Duodenal mucosa (tissue), 2 donors: ENCODE data around the gene HMGCS1.
"Not testable (repeated sequence)": the region's sequence is repeated elsewhere in the genome, so short reads cannot be mapped to it uniquely, and the experiment has no call there.

ENCODE experiments used
- H3K27ac ChIP-seq: one replicate; pipeline ENCODE4 v1.7.0; 2013; ENCODE audit warnings: low read depth, low read length
- H3K27me3 ChIP-seq, 2 donors: one replicate each; pipeline ENCODE4 v1.7.0; 2013; ENCODE audit warnings: low read length in 2 of 2, control low read depth in 1 of 2; ENCODE audit not compliant: insufficient read depth in 2 of 2, control insufficient read depth in 1 of 2
- H3K36me3 ChIP-seq, 2 donors: one replicate each; pipeline ENCODE4 v1.7.0; 2013; ENCODE audit warnings: low read length in 2 of 2, control low read depth in 1 of 2; ENCODE audit not compliant: insufficient read depth in 2 of 2, control insufficient read depth in 1 of 2
- H3K4me1 ChIP-seq, 2 donors: one replicate each; pipeline ENCODE4 v1.7.0; 2013; ENCODE audit warnings: low read length in 2 of 2, control low read depth in 1 of 2; ENCODE audit not compliant: insufficient read depth in 2 of 2, control insufficient read depth in 1 of 2
- H3K4me3 ChIP-seq, 2 donors: one replicate each; pipeline ENCODE4 v1.7.0; 2013; ENCODE audit warnings: low read length in 2 of 2, low read depth in 1 of 2
- H3K9ac ChIP-seq, 2 donors: one replicate each; pipeline ENCODE4 v1.7.0; 2013; ENCODE audit warnings: low read length in 2 of 2, low read depth in 1 of 2
- H3K9me3 ChIP-seq, 2 donors: one replicate each; pipeline ENCODE4 v1.7.0; 2013; ENCODE audit warnings: low read length in 2 of 2, control low read depth in 1 of 2; ENCODE audit not compliant: control insufficient read depth in 1 of 2

HMGCS1 gene

DNA sequence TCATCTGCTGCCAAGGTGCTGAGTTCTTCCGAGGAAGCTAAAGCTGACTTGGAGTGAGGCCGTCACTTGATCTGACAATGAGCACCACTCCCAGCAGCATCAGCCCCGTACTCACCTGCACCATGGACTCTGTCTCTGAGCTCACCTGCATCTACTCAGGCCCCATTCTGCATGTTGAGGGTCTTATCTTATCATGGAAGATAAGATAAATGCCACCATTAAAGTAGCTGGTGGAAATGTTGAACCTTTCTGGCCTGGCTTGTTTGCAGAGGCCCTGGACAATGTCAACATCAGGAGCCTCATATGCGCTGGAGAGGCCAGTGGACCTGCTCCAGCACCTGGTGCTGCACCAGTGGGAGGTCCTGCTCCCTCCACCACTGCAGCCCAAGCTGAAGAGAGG is 35.0 kb upstream of the HMGCS1 start:
- H3K27me3 ChIP-seq, result no peaks in the 10 kb centered on the region
- no peaks in the 10 kb centered on the region for H3K4me1 ChIP-seq
- no peak overlapping the region for H3K4me3 ChIP-seq
- no peaks in the 10 kb centered on the region for H3K9me3 ChIP-seq
- H3K36me3 ChIP-seq, result no peaks in the 10 kb centered on the region
- no peak overlapping the region for H3K27ac ChIP-seq
- no peak overlapping the region for H3K9ac ChIP-seq

DNA sequence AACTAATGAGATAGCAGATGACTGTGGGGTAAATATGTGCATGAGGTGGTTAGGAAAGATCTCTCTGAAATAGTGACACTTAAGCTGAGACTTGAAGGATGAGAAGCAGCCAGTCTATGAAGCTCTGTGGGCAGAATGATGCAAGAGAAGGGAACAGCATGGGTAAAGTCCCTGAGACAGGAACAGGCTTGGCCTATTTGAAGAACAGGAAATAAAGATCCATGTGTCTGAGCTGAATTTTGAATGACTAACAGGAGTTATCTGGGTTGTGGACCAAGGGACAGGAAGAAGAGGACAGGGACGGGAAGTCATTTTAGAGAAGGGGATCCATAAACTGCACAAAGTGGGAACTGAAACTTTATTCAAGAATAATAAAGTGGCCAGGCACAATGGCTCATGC is 25.6 kb upstream of the HMGCS1 start:
- Histone ChIP-seq H3K9me3 (peaks cover 7 to 13% of the 10 kb centered on the region in 2 donors), H3K4me1 (no peaks in the 10 kb centered on the region), H3K36me3 (no peaks in the 10 kb centered on the region), H3K9ac (no peak overlapping the region), H3K4me3 (no peak overlapping the region), H3K27ac (no peak overlapping the region), H3K27me3 (no peaks in the 10 kb centered on the region)

DNA sequence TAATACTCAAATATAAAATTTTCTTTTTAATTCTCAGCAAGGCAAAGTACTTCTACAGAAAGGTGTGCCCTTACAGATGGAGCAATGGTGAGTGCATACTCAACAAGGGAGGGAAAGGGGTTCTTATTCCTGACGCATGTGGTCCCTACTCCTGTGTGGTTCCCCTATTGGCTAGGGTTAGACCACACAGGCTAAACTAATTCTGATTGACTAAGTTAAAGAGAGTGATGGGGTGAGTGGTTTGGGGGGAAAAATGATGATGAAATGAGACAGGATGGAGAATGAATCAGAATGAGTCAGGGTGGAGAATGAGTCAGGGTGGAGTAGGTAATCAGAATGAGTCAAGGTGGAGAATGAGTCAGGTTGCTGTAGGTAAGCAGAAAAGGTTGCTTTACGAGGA is 22.9 kb upstream of the HMGCS1 start:
- Histone ChIP-seq H3K27me3 (no peaks in the 10 kb centered on the region), H3K9me3 (peaks cover 7 to 13% of the 10 kb centered on the region in 2 donors), H3K27ac (no peak overlapping the region), H3K4me3 (no peak overlapping the region), H3K36me3 (no peaks in the 10 kb centered on the region), H3K9ac (no peak overlapping the region), H3K4me1 (no peaks in the 10 kb centered on the region)

DNA sequence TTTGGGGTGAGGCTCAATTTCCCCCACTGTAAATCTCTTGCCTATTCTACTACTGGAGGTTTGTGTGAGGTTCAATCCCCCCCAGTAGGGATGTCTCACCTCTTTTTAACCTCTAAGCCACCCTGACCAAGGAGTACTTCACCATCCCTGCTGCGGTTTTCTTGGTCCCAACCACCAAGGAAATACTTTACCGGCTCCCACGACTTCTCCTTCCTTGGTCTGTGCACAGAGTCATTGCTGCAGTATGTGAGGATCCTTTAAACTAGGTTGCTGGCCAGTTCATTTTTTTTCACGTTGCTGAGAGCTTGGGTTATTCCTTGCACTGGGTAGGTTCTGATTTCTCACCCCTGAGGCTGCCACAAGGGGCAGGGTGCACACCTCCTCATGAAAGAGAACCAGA is 22.5 kb upstream of the HMGCS1 start:
- no peak overlapping the region for H3K27ac ChIP-seq
- no peak overlapping the region for H3K4me3 ChIP-seq
- H3K4me1 ChIP-seq, result no peaks in the 10 kb centered on the region
- peaks cover 3 to 10% of the 10 kb centered on the region in 2 donors for H3K9me3 ChIP-seq
- H3K36me3 ChIP-seq, result no peaks in the 10 kb centered on the region
- H3K9ac ChIP-seq, result no peak overlapping the region
- H3K27me3 ChIP-seq, result no peaks in the 10 kb centered on the region

- Histone ChIP-seq H3K4me1 (no peaks in the 10 kb centered on the region), H3K9ac (no peak overlapping the region), H3K27ac (no peak overlapping the region), H3K36me3 (no peaks in the 10 kb centered on the region), H3K27me3 (no peaks in the 10 kb centered on the region), H3K4me3 (no peak overlapping the region), H3K9me3 (peaks cover 3 to 14% of the 10 kb centered on the region in 2 donors)
These were observed 19.2 kb upstream of the HMGCS1 start for GRCh38 chr5:43332401-43332800.

DNA sequence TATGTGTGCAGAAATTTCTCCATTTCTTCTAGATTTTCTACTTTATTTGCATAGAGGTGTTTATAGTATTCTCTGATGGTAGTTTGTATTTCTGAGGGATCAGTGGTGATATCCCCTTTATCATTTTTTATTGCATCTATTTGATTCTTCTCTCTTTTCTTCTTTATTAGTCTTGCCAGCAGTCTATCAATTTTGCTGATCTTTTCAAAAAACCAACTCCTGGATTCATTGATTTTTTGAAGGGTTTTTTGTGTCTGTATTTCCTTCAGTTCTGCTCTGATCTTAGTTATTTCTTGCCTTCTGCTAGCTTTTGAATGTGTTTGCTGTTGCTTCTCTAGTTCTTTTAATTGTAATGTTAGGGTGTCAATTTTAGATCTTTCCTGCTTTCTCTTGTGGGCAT is 12.4 kb upstream of the HMGCS1 start:
- H3K4me1 ChIP-seq, H3K36me3 ChIP-seq, H3K9me3 ChIP-seq, H3K27ac ChIP-seq, H3K9ac ChIP-seq, H3K4me3 ChIP-seq, H3K27me3 ChIP-seq: not testable (repeated sequence)

GRCh38 chr5:43323488-43323887 is 10.3 kb upstream of the HMGCS1 start:
- H3K27me3 ChIP-seq, H3K4me1 ChIP-seq, H3K9ac ChIP-seq, H3K4me3 ChIP-seq, H3K36me3 ChIP-seq, H3K9me3 ChIP-seq, H3K27ac ChIP-seq: not testable (repeated sequence)

DNA sequence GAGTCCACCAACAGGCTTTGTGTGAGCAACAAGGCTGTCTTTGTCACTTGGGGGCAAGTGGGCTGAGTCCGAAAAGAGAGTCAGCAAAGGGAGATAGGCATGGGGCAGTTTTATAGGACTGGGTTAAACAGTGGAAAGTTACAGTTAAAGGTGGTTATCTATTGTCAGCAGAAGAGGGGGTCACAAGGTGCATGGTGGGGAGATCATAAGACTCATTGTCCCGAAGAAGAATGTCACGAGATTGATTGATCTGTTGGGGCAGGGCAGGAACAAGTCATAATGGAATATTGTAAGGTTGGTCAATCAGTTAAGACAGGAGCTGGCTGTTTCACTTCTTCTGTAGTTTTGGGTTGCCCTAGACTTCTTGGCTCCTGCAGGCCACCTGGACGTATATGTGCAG is 7.6 kb upstream of the HMGCS1 start:
- no peak overlapping the region for H3K27ac ChIP-seq
- H3K4me3 ChIP-seq, result no peak overlapping the region
- H3K27me3 ChIP-seq, result no peaks in the 10 kb centered on the region
- H3K9ac ChIP-seq, result no peak overlapping the region
- no peaks in the 10 kb centered on the region for H3K4me1 ChIP-seq
- no peaks in the 10 kb centered on the region for H3K9me3 ChIP-seq
- no peaks in the 10 kb centered on the region for H3K36me3 ChIP-seq

- H3K27me3 ChIP-seq, result no peaks in the 10 kb centered on the region
- H3K4me1 ChIP-seq, result peaks cover 10 to 11% of the 10 kb centered on the region in 2 donors
- H3K27ac ChIP-seq, result no peak overlapping the region
- H3K36me3 ChIP-seq, result no peaks in the 10 kb centered on the region
- no peak overlapping the region for H3K4me3 ChIP-seq
- no peaks in the 10 kb centered on the region for H3K9me3 ChIP-seq
- H3K9ac ChIP-seq, result no peak overlapping the region
These were observed 3.2 kb upstream of the HMGCS1 start for GRCh38 chr5:43316421-43316820.

DNA sequence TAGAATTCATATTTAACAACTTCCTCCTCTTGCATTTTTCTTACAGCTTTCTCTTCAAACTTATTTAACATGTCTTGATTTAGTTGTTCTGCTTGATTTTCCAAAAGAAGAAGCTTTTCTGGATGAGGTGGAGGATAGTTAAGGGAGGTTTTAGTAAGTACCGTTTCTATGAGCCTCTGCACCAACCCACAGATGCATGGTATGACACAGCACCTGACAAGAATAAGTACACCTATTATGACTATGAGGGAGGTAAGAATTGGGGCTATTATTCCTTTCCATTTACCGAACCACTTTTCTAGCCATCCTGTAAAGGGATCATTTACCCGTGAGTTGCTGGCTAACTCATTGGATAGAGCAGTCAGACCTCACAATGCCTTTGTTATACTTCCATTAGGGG is 2.5 kb upstream of the HMGCS1 start:
- Histone ChIP-seq H3K9ac (no peak overlapping the region), H3K27me3 (no peaks in the 10 kb centered on the region), H3K9me3 (no peaks in the 10 kb centered on the region), H3K4me3 (no peak overlapping the region), H3K36me3 (no peaks in the 10 kb centered on the region), H3K27ac (no peak overlapping the region), H3K4me1 (peaks cover 14% of the 10 kb centered on the region in 2 donors)

DNA sequence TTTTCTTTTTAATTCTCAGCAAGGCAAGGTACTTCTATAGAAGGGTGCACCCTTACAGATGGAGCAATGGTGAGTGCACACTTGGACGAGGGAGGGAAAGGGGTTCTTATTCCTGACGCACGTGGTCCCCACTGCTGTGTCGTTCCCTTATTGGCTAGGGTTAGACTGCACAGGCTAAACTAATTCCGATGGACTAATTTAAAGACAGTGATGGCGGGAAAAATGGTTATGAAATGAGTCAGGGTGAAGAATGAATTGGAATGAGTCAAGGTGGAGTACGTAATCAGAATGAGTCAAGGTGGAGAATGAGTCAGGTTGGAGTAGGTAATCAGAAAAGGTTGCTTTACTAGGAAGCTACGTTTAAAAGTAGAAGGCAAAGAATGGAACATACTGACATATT is 2.1 kb upstream of the HMGCS1 start:
- Histone ChIP-seq H3K4me3 (no peak overlapping the region), H3K36me3 (no peaks in the 10 kb centered on the region), H3K27me3 (no peaks in the 10 kb centered on the region), H3K4me1 (peaks cover 18% of the 10 kb centered on the region in 2 donors), H3K9me3 (no peaks in the 10 kb centered on the region), H3K9ac (no peak overlapping the region), H3K27ac (no peak overlapping the region)
